ENCODE results near the gene CLDN6. TPM values are rescaled to one million over a fixed set of nuclear protein-coding genes. Genes with fewer than 3 reads are reported as not detected.
A peak's percentile ranks its signal among the peaks of the same experiment; 100 is the strongest.

The CLDN6 gene
- total and polyA plus RNA-seq, 2 of the 13 experiments (the other 11 are each of a cell fraction or from before 2014, with no cell fraction given) = 5.9 to 7.6 TPM

DNA sequence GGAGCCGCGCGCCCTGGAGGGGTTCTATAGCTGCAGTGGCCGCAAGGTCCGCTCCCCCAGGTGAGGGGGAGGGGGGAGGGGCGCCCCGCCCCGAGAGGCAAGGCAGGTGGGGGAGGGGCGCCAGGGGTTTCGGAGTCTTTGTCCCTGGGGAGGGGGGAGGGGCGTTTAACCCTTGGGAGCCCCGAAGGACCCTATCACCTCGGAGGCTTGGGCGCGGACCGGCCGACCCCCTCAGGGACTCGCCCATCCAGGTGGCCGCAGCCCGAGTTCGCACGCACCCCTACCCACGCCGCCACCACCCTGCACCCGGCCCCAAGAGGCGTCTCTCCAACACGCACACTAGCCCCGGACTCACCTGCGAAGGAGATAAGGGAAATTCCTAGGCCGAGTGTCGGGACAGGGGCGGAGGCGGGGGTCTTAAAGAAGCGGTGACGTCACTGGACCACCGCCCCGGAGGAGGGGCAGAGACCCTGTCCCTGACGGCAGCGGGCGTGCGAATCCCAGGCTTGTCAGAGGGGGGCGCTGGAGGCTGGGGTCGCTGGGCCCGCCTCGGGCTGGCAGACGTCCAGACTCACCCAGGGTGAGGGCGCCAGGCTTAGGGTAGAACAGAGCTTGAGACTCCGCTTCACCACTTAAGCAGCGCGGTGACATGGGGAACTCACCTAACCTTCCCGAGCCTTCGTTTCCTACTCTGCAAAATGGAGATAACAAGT, at the start of gene CLDN6 (continued):
- TF ChIP-seq DBP (CRISPR knock-in tag; IDR thresholded peaks at IDR 0.05; ENCODE audit: not compliant biosample characterization) (no peak), MED13 (CRISPR knock-in tag; IDR thresholded peaks at IDR 0.05) (no peak), FOXA3 (CRISPR knock-in tag; IDR thresholded peaks at IDR 0.05) (no peak), AKAP8 (CRISPR knock-in tag; IDR thresholded peaks at IDR 0.05) (no peak), HIC2 (CRISPR knock-in tag; IDR thresholded peaks at IDR 0.05; ENCODE audit: low read depth) (0 out of 2 replicates have a peak, but pooled peaks have one; percentile 48), RFX3 (CRISPR knock-in tag; IDR thresholded peaks at IDR 0.05) (no peak), KLF11 (CRISPR knock-in tag; IDR thresholded peaks at IDR 0.05) (no peak), ZNF703 (CRISPR knock-in tag; IDR thresholded peaks at IDR 0.05; ENCODE audit: borderline replicate concordance) (no peak), ZNF180 (CRISPR knock-in tag; IDR thresholded peaks at IDR 0.05; ENCODE audit: borderline replicate concordance, low read depth) (no peak), CBX2 (IDR thresholded peaks at IDR 0.05; ENCODE audit: low read depth, low read length) (no peak), CBX2 (CRISPR knock-in tag; IDR thresholded peaks at IDR 0.05; ENCODE audit: low read depth) (no peak), ZNF512 (CRISPR knock-in tag; IDR thresholded peaks at IDR 0.05) (no peak), STAG1 (CRISPR knock-in tag; IDR thresholded peaks at IDR 0.05) (peak; percentile 37; the same call in 1 of the 2 replicates), ZMAT3 (CRISPR knock-in tag; conservative IDR thresholded peaks at IDR 0.05) (no peak), SAFB2 (CRISPR knock-in tag; IDR thresholded peaks at IDR 0.05; ENCODE audit: borderline replicate concordance, low read depth) (no peak)
- TF ChIP-seq, protein P1, sequence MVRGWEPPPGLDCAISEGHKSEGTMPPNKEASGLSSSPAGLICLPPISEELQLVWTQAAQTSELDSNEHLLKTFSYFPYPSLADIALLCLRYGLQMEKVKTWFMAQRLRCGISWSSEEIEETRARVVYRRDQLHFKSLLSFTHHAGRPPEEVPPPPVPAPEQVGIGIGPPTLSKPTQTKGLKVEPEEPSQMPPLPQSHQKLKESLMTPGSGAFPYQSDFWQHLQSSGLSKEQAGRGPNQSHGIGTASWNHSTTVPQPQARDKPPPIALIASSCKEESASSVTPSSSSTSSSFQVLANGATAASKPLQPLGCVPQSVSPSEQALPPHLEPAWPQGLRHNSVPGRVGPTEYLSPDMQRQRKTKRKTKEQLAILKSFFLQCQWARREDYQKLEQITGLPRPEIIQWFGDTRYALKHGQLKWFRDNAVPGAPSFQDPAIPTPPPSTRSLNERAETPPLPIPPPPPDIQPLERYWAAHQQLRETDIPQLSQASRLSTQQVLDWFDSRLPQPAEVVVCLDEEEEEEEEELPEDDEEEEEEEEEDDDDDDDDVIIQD (CRISPR knock-in tag; IDR thresholded peaks at IDR 0.05; ENCODE audit: low read depth) = no peak
- TF ChIP-seq, protein P2, sequence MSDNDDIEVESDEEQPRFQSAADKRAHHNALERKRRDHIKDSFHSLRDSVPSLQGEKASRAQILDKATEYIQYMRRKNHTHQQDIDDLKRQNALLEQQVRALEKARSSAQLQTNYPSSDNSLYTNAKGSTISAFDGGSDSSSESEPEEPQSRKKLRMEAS (IDR thresholded peaks at IDR 0.05) = no peak
- TF ChIP-seq, protein P3, sequence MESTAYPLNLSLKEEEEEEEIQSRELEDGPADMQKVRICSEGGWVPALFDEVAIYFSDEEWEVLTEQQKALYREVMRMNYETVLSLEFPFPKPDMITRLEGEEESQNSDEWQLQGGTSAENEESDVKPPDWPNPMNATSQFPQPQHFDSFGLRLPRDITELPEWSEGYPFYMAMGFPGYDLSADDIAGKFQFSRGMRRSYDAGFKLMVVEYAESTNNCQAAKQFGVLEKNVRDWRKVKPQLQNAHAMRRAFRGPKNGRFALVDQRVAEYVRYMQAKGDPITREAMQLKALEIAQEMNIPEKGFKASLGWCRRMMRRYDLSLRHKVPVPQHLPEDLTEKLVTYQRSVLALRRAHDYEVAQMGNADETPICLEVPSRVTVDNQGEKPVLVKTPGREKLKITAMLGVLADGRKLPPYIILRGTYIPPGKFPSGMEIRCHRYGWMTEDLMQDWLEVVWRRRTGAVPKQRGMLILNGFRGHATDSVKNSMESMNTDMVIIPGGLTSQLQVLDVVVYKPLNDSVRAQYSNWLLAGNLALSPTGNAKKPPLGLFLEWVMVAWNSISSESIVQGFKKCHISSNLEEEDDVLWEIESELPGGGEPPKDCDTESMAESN (CRISPR knock-in tag; conservative IDR thresholded peaks at IDR 0.05) = no peak
- TF ChIP-seq, protein P4, sequence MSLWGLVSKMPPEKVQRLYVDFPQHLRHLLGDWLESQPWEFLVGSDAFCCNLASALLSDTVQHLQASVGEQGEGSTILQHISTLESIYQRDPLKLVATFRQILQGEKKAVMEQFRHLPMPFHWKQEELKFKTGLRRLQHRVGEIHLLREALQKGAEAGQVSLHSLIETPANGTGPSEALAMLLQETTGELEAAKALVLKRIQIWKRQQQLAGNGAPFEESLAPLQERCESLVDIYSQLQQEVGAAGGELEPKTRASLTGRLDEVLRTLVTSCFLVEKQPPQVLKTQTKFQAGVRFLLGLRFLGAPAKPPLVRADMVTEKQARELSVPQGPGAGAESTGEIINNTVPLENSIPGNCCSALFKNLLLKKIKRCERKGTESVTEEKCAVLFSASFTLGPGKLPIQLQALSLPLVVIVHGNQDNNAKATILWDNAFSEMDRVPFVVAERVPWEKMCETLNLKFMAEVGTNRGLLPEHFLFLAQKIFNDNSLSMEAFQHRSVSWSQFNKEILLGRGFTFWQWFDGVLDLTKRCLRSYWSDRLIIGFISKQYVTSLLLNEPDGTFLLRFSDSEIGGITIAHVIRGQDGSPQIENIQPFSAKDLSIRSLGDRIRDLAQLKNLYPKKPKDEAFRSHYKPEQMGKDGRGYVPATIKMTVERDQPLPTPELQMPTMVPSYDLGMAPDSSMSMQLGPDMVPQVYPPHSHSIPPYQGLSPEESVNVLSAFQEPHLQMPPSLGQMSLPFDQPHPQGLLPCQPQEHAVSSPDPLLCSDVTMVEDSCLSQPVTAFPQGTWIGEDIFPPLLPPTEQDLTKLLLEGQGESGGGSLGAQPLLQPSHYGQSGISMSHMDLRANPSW (CRISPR knock-in tag; IDR thresholded peaks at IDR 0.05; ENCODE audit: borderline replicate concordance) = no peak
